ENCODE data around the gene PDCD5. TPM values are rescaled to one million over a fixed set of nuclear protein-coding genes. Genes with fewer than 3 reads are reported as not detected.

The PDCD5 gene
- total RNA-seq, 1 experiment from 2014 or later, result 154 TPM

DNA sequence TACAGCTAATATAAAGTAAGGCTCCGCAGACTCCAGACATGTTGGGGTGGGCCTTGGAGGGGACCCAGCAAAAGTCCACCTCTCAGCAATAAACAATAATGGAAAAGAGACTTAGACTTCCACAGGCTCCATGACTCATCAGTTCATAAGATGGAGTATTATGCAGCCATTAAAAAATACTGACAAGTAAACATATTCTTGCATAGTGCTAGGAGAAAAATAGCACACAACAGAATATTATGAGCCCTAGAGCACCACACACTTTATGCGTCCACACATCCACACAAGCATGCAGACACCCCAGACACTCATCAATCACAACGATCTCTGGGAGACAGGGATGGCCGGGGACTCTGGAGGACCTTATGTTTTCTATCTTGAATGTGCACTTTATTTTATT is 46.0 kb downstream of the PDCD5 start:
- no peaks in the 10 kb centered on the region for H3K4me1 Mint-ChIP-seq (ENCODE audit: low read depth, unreplicated experiment)
- H3K9me3 Mint-ChIP-seq (ENCODE audit: low read depth, unreplicated experiment), result no peaks in the 10 kb centered on the region
- H3K36me3 Mint-ChIP-seq (ENCODE audit: insufficient read depth, unreplicated experiment), result peaks cover 38% of the 10 kb centered on the region
- H3K4me3 Mint-ChIP-seq (ENCODE audit: low read depth, unreplicated experiment), result no peak overlapping the region
- intact Hi-C loops (cut with micrococcal nuclease; ENCODE audit: unreplicated experiment), result no loop called here
- CTCF ChIA-PET, result no interaction called here
- BruUV-seq (replicated peaks), result no TSS peak
- no peaks in the 10 kb centered on the region for H3K27me3 Mint-ChIP-seq (ENCODE audit: unreplicated experiment)
- TF ChIP-seq, protein P1, sequence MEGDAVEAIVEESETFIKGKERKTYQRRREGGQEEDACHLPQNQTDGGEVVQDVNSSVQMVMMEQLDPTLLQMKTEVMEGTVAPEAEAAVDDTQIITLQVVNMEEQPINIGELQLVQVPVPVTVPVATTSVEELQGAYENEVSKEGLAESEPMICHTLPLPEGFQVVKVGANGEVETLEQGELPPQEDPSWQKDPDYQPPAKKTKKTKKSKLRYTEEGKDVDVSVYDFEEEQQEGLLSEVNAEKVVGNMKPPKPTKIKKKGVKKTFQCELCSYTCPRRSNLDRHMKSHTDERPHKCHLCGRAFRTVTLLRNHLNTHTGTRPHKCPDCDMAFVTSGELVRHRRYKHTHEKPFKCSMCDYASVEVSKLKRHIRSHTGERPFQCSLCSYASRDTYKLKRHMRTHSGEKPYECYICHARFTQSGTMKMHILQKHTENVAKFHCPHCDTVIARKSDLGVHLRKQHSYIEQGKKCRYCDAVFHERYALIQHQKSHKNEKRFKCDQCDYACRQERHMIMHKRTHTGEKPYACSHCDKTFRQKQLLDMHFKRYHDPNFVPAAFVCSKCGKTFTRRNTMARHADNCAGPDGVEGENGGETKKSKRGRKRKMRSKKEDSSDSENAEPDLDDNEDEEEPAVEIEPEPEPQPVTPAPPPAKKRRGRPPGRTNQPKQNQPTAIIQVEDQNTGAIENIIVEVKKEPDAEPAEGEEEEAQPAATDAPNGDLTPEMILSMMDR (IDR thresholded peaks at IDR 0.05; ENCODE audit: unreplicated experiment), result no peak
- H3K27ac Mint-ChIP-seq (ENCODE audit: unreplicated experiment), result no peak overlapping the region
- DNase-seq, result no peak

DNA sequence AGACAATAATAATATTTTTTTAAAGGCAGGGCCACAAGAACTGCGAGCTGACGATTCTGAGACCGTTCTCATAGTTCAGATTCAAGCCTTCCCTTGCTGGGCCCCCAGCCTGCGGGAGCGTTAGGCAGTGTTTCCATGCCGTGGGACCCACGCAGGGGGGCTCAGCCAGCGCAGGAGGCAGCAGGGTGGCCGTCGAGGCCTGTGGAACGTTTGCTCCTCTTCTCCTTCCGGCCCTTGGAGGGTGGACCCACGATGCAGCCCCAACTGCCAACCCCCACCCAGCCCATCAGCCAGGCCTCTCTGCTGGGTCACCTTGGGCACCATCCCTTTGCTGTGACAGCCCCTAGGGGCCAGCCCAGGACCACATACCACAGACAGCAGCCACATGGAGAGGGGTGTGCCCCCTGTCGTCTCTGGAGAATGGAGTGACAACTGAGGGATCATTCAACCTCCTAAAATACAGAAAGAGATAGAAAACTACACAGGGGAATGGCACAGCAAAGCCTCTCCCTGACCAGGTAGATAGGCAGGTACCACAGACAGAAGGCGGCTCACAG is 46.8 kb downstream of the PDCD5 start:
- BruUV-seq (replicated peaks), result no TSS peak
- TF ChIP-seq, protein P1 (IDR thresholded peaks at IDR 0.05; ENCODE audit: unreplicated experiment), result no peak
- Mint-ChIP-seq H3K27me3 (ENCODE audit: unreplicated experiment) (no peaks in the 10 kb centered on the region), H3K9me3 (ENCODE audit: low read depth, unreplicated experiment) (no peaks in the 10 kb centered on the region), H3K4me3 (ENCODE audit: low read depth, unreplicated experiment) (no peak overlapping the region), H3K36me3 (ENCODE audit: insufficient read depth, unreplicated experiment) (peaks cover 38% of the 10 kb centered on the region), H3K27ac (ENCODE audit: unreplicated experiment) (no peak overlapping the region), H3K4me1 (ENCODE audit: low read depth, unreplicated experiment) (no peaks in the 10 kb centered on the region)
- intact Hi-C loops (cut with micrococcal nuclease; ENCODE audit: unreplicated experiment), result loop anchor here (1.0 kb wide), 1 partner anchor 25 kb away; no protein-coding TSS in a partner anchor
- CTCF ChIA-PET, result no interaction called here
- DNase-seq, result no peak

DNA sequence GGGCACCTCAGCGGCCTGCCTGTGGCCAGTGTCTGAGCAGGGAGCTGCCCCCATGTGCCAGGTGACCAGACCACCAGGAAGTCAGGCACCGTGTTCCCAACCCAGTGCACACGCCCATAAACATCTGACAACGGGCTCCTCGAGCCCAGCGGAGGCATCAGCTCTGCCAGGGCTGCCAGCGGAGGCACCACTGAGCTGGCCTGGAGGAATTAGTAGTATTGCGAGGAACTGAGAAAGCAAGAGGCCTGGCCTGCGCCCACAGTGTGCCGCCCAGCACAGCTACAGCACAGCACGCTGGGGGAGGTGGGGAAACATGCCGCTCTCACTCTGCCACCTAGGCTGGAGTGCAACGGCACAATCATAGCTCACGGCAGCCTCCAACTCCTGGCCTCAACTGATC is 49.3 kb downstream of the PDCD5 start:
- no peak for DNase-seq
- CTCF ChIA-PET, result no interaction called here
- Mint-ChIP-seq H3K36me3 (ENCODE audit: insufficient read depth, unreplicated experiment) (peaks cover 34% of the 10 kb centered on the region), H3K27ac (ENCODE audit: unreplicated experiment) (no peak overlapping the region), H3K4me1 (ENCODE audit: low read depth, unreplicated experiment) (no peaks in the 10 kb centered on the region), H3K27me3 (ENCODE audit: unreplicated experiment) (no peaks in the 10 kb centered on the region), H3K9me3 (ENCODE audit: low read depth, unreplicated experiment) (no peaks in the 10 kb centered on the region), H3K4me3 (ENCODE audit: low read depth, unreplicated experiment) (no peak overlapping the region)
- TF ChIP-seq, protein P1 (IDR thresholded peaks at IDR 0.05; ENCODE audit: unreplicated experiment), result no peak
- BruUV-seq (replicated peaks), result no TSS peak
- intact Hi-C loops (cut with micrococcal nuclease; ENCODE audit: unreplicated experiment), result no loop called here

DNA sequence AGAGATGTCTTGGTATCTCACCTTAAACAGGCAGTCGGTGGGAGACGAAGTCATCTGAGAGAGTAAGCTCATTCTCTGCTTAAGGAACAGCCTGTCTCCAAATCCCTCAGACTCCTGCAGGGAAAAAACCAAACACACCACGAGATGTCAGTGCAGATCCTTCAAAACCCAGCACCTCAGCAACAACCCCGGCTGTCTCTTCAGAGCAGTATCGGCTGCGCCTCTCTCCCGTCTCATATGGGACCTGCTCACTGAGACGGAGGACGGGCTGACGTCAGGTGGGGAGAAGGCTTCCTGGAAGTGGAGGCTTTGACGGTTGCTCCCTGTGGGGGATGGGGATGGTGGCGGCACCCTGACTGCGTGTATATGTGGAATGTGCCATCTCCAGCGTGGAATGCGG is 50.4 kb downstream of the PDCD5 start:
- Mint-ChIP-seq H3K4me3 (ENCODE audit: low read depth, unreplicated experiment) (no peak overlapping the region), H3K27ac (ENCODE audit: unreplicated experiment) (no peak overlapping the region), H3K27me3 (ENCODE audit: unreplicated experiment) (no peaks in the 10 kb centered on the region), H3K4me1 (ENCODE audit: low read depth, unreplicated experiment) (no peaks in the 10 kb centered on the region), H3K36me3 (ENCODE audit: insufficient read depth, unreplicated experiment) (peaks cover 34% of the 10 kb centered on the region), H3K9me3 (ENCODE audit: low read depth, unreplicated experiment) (no peaks in the 10 kb centered on the region)
- TF ChIP-seq, protein P1 (IDR thresholded peaks at IDR 0.05; ENCODE audit: unreplicated experiment), result no peak
- CTCF ChIA-PET, result no interaction called here
- BruUV-seq (replicated peaks), result no TSS peak
- intact Hi-C loops (cut with micrococcal nuclease; ENCODE audit: unreplicated experiment), result no loop called here
- DNase-seq, result no peak

Other genes starting within 250 kb of the PDCD5 start
- gene ZNF507, start 235.6 kb upstream of the PDCD5 start, total RNA-seq (2022), result 31.5 and 34.0 TPM in 2 replicates
- 23.8 and 29.4 TPM in 2 replicates for gene DPY19L3, start 175.4 kb upstream of the PDCD5 start, total RNA-seq (2022)
- gene ANKRD27, start 94.0 kb downstream of the PDCD5 start, total RNA-seq (2022), result 40.8 and 41.2 TPM in 2 replicates
- 0.28 and 0.71 TPM in 2 replicates for gene RGS9BP, start 94.7 kb downstream of the PDCD5 start, total RNA-seq (2022)
- gene NUDT19, start 110.6 kb downstream of the PDCD5 start, total RNA-seq (2022), result 20.3 and 21.1 TPM in 2 replicates
- 0.17 and 0.33 TPM in 2 replicates for gene TDRD12, start 138.6 kb downstream of the PDCD5 start, total RNA-seq (2022)

All from Calu3 (cell line).